CD4-positive, alpha-beta T cell treated with Interleukin-10 for 1 hour (primary cell): ENCODE measurements around the gene TRPM5.

Experiments used
- DNase-seq: peaks from one replicate; pipeline ENCODE4 v3.0.0-alpha.2; 2020

Gene TRPM5

GRCh38 chr11:2468363-2469235 is 24.3 kb upstream of the TRPM5 start:
- no peak for DNase-seq

GRCh38 chr11:2467695-2468055 is 23.4 kb upstream of the TRPM5 start:
- DNase-seq: no peak

GRCh38 chr11:2466869-2467694 is 22.8 kb upstream of the TRPM5 start:
- peak; percentile 65 for DNase-seq

- no peak for DNase-seq
Measured at GRCh38 chr11:2466069-2466801, 21.9 kb upstream of the TRPM5 start.

- DNase-seq: no peak
Measured at GRCh38 chr11:2465202-2466068, 21.1 kb upstream of the TRPM5 start.

- no peak for DNase-seq
Measured at GRCh38 chr11:2464451-2465165, 20.3 kb upstream of the TRPM5 start.

- no peak for DNase-seq
Measured at GRCh38 chr11:2463766-2464277, 19.5 kb upstream of the TRPM5 start.

GRCh38 chr11:2462986-2463765 is 18.9 kb upstream of the TRPM5 start:
- no peak for DNase-seq

- no peak for DNase-seq
Measured at GRCh38 chr11:2462543-2462985, 18.2 kb upstream of the TRPM5 start.

- no peak for DNase-seq
Measured at GRCh38 chr11:2461956-2462542, 17.7 kb upstream of the TRPM5 start.

- no peak for DNase-seq
Measured at GRCh38 chr11:2461253-2461955, 17.1 kb upstream of the TRPM5 start.

GRCh38 chr11:2460540-2461252 is 16.4 kb upstream of the TRPM5 start:
- DNase-seq: no peak

- no peak for DNase-seq
Measured at GRCh38 chr11:2459796-2460531, 15.7 kb upstream of the TRPM5 start.

GRCh38 chr11:2459016-2459725 is 14.9 kb upstream of the TRPM5 start:
- no peak for DNase-seq

GRCh38 chr11:2458321-2458720 is 14.0 kb upstream of the TRPM5 start:
- DNase-seq: no peak

- no peak for DNase-seq
Measured at GRCh38 chr11:2453436-2453835, 9.1 kb upstream of the TRPM5 start.

GRCh38 chr11:2452321-2453012 is 8.2 kb upstream of the TRPM5 start:
- DNase-seq: no peak
